HEK293 (cell line): ENCODE data around the gene PPDPF.

Experiments used
- GLIS2 ChIP-seq: fragments of 450-650 bp; formaldehyde crosslinking; IDR thresholded peaks from 2 replicates; pipeline ENCODE4 v1.5.1; 2016; ENCODE audit warnings: missing biosample characterization, missing genetic modification characterization
- PRDM10 ChIP-seq: fragments of 450-650 bp; formaldehyde crosslinking; IDR thresholded peaks from 2 replicates; pipeline ENCODE4 v1.5.1; 2016; ENCODE audit warnings: missing biosample characterization, missing genetic modification characterization
- TCF7L2 ChIP-seq: IDR thresholded peaks from 2 replicates; pipeline ENCODE4 v1.6.1; 2011; ENCODE audit warnings: low read depth, mild to moderate bottlenecking, inconsistent platforms, low read length, moderate library complexity, borderline replicate concordance
- ZBTB10 ChIP-seq: fragments of 450-650 bp; formaldehyde crosslinking; IDR thresholded peaks from 2 replicates; pipeline ENCODE4 v1.5.1; 2016; ENCODE audit warnings: missing biosample characterization, missing genetic modification characterization
- ZBTB21 ChIP-seq: fragments of 450-650 bp; formaldehyde crosslinking; IDR thresholded peaks from 2 replicates; pipeline ENCODE4 v1.5.1; 2017; ENCODE audit warnings: missing biosample characterization, missing genetic modification characterization
- ZBTB48 ChIP-seq: fragments of 450-650 bp; formaldehyde crosslinking; IDR thresholded peaks from 2 replicates; pipeline ENCODE4 v1.5.1; 2016; ENCODE audit warnings: missing biosample characterization, missing genetic modification characterization
- ZBTB7A ChIP-seq: fragments of 450-650 bp; formaldehyde crosslinking; IDR thresholded peaks from 2 replicates; pipeline ENCODE4 v1.5.1; 2016; ENCODE audit warnings: low read depth, missing biosample characterization, missing genetic modification characterization
- ZEB2 ChIP-seq: fragments of 450-650 bp; formaldehyde crosslinking; IDR thresholded peaks from 2 replicates; pipeline ENCODE4 v1.5.1; 2016; ENCODE audit warnings: missing biosample characterization, missing genetic modification characterization
- ZNF140 ChIP-seq: fragments of 450-650 bp; formaldehyde crosslinking; IDR thresholded peaks from 2 replicates; pipeline ENCODE4 v1.5.1; 2016; ENCODE audit warnings: missing biosample characterization, missing genetic modification characterization
- ZNF341 ChIP-seq: fragments of 450-650 bp; formaldehyde crosslinking; IDR thresholded peaks from 2 replicates; pipeline ENCODE4; 2016; ENCODE audit warnings: low read depth, missing biosample characterization, missing genetic modification characterization
- ZNF366 ChIP-seq: fragments of 450-650 bp; formaldehyde crosslinking; conservative IDR thresholded peaks from 2 replicates; pipeline ENCODE4 v1.5.1; 2016; ENCODE audit warnings: missing biosample characterization, missing genetic modification characterization
- ZNF394 ChIP-seq: fragments of 450-650 bp; formaldehyde crosslinking; IDR thresholded peaks from 2 replicates; pipeline ENCODE4 v1.5.1; 2016; ENCODE audit warnings: missing biosample characterization, missing genetic modification characterization, mild to moderate bottlenecking, moderate library complexity, borderline replicate concordance
- ZNF398 ChIP-seq: fragments of 450-650 bp; formaldehyde crosslinking; IDR thresholded peaks from 2 replicates; pipeline ENCODE4 v1.5.1; 2017; ENCODE audit warnings: missing biosample characterization, missing genetic modification characterization
- ZNF426 ChIP-seq: fragments of 450-650 bp; formaldehyde crosslinking; IDR thresholded peaks from 2 replicates; pipeline ENCODE4 v1.5.1; 2017; ENCODE audit warnings: missing biosample characterization, missing genetic modification characterization, mild to moderate bottlenecking, inconsistent platforms, moderate library complexity
- ZNF510 ChIP-seq: fragments of 450-650 bp; formaldehyde crosslinking; IDR thresholded peaks from 2 replicates; pipeline ENCODE4 v1.5.1; 2018; ENCODE audit warnings: mild to moderate bottlenecking, missing genetic modification characterization, missing biosample characterization; ENCODE audit not compliant: insufficient replicate concordance
- ZNF561 ChIP-seq: fragments of 450-650 bp; IDR thresholded peaks from 2 replicates; pipeline ENCODE4 v1.5.1; 2018; ENCODE audit warnings: missing biosample characterization, missing genetic modification characterization, borderline replicate concordance
- ZNF624 ChIP-seq: fragments of 450-650 bp; formaldehyde crosslinking; IDR thresholded peaks from 2 replicates; pipeline ENCODE4 v1.5.1; 2017; ENCODE audit warnings: missing biosample characterization, missing genetic modification characterization
- ZNF76 ChIP-seq: fragments of 450-650 bp; formaldehyde crosslinking; IDR thresholded peaks from 2 replicates; pipeline ENCODE4; 2016; ENCODE audit warnings: low read depth, missing biosample characterization, missing genetic modification characterization, borderline replicate concordance
- ZNF768 ChIP-seq: fragments of 450-650 bp; formaldehyde crosslinking; IDR thresholded peaks from 2 replicates; pipeline ENCODE4 v1.5.1; 2018; ENCODE audit warnings: missing biosample characterization, mild to moderate bottlenecking, missing genetic modification characterization
- ZNF791 ChIP-seq: fragments of 450-650 bp; formaldehyde crosslinking; IDR thresholded peaks from 2 replicates; pipeline ENCODE4 v1.5.1; 2016; ENCODE audit warnings: missing biosample characterization, missing genetic modification characterization
- ZNF837 ChIP-seq: fragments of 450-650 bp; formaldehyde crosslinking; IDR thresholded peaks from 2 replicates; pipeline ENCODE4 v1.5.1; 2016; ENCODE audit warnings: missing biosample characterization, missing genetic modification characterization
- ZSCAN18 ChIP-seq: fragments of 450-650 bp; formaldehyde crosslinking; IDR thresholded peaks from 2 replicates; pipeline ENCODE4 v1.5.1; 2016; ENCODE audit warnings: missing biosample characterization, missing genetic modification characterization
- ZSCAN30 ChIP-seq: fragments of 450-650 bp; IDR thresholded peaks from 2 replicates; pipeline ENCODE4 v1.5.1; 2018; ENCODE audit warnings: missing biosample characterization, mild to moderate bottlenecking, missing genetic modification characterization, moderate library complexity
- TF ChIP-seq, protein P1 (sequence below): fragments of 450-650 bp; formaldehyde crosslinking; IDR thresholded peaks from 2 replicates; pipeline ENCODE4 v1.5.1; 2016; ENCODE audit warnings: missing biosample characterization, missing genetic modification characterization
- TF ChIP-seq, protein P2 (sequence below): fragments of 450-650 bp; formaldehyde crosslinking; IDR thresholded peaks from 2 replicates; pipeline ENCODE4 v1.5.1; 2016; ENCODE audit warnings: missing biosample characterization, missing genetic modification characterization

PPDPF gene

DNA sequence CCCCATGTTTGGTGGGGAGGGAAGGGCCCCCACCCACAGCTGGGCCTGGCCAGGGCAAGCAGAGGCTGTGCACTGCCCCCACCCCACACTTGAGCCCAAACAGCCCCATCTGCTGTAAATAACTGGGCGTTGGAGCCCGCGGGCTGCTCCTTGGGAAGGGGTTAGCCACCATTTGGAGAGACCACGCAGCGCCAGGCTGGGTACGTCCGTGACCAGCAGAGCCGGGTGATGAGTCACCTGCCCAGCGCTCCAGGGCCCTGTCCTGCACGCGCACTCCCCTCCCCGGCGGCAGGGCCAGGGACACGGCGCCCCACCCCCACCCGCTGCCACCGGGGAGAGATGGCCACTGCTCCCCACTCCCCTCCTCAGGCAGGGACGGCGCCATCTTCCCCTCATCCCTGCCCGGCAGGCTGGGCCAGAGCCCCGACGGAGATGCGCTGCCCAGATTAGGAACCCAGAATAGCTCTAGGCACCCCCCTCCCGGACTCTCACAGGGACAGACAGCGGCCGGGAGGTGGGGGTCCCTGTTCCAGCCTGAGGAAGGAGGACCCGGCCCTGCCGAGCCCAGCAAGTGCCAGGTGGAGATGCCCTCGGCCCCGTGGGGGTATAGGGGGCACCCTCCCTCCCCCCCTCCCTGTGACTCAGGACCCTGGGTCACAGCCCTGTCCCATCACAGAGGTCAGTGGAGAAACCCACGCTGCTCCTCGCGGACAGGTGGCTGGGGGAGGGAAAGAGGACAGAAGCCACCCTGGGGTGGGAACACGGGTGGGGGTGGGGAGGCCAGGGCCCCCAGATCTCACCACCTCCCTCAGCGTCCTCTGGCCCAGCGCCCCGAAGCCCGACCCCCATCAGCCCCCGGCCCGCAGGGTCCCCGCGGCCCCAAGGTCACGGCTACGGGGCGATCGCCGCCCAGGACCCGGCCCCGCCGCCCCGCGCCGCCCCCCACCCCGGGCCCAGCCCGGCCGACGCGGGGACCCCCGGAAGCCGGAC, 22.3 kb upstream of the PPDPF start (continued):
- TF ChIP-seq ZBTB10 (tag by site-specific recombination) (peak; percentile 98), ZNF140 (no peak), TCF7L2 (no peak), ZBTB48 (peak; percentile 84), ZNF426 (tag by site-specific recombination) (no peak), ZNF510 (no peak), GLIS2 (tag by site-specific recombination) (peak; percentile 72), ZBTB21 (tag by site-specific recombination) (no peak), ZBTB7A (tag by site-specific recombination) (0 out of 2 replicates have a peak, but pooled peaks have one; percentile 35), ZNF366 (no peak), ZNF561 (tag by site-specific recombination) (peak; percentile 26; the same call in 1 of the 2 replicates), ZNF624 (tag by site-specific recombination) (no peak), ZSCAN30 (tag by site-specific recombination) (no peak), ZSCAN18 (tag by site-specific recombination) (no peak), ZEB2 (peak; percentile 88), ZNF398 (peak; percentile 80), ZNF76 (peak; percentile 52; the same call in 1 of the 2 replicates), ZNF791 (tag by site-specific recombination) (no peak), ZNF394 (no peak; the same call in 1 of the 2 replicates), PRDM10 (tag by site-specific recombination) (peak; percentile 31), ZNF837 (no peak), ZNF341 (tag by site-specific recombination) (peak; percentile 54; the same call in 1 of the 2 replicates), ZNF768 (tag by site-specific recombination) (no peak)
- TF ChIP-seq, protein P1, sequence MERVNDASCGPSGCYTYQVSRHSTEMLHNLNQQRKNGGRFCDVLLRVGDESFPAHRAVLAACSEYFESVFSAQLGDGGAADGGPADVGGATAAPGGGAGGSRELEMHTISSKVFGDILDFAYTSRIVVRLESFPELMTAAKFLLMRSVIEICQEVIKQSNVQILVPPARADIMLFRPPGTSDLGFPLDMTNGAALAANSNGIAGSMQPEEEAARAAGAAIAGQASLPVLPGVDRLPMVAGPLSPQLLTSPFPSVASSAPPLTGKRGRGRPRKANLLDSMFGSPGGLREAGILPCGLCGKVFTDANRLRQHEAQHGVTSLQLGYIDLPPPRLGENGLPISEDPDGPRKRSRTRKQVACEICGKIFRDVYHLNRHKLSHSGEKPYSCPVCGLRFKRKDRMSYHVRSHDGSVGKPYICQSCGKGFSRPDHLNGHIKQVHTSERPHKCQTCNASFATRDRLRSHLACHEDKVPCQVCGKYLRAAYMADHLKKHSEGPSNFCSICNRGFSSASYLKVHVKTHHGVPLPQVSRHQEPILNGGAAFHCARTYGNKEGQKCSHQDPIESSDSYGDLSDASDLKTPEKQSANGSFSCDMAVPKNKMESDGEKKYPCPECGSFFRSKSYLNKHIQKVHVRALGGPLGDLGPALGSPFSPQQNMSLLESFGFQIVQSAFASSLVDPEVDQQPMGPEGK = peak; percentile 97
- TF ChIP-seq, protein P2, sequence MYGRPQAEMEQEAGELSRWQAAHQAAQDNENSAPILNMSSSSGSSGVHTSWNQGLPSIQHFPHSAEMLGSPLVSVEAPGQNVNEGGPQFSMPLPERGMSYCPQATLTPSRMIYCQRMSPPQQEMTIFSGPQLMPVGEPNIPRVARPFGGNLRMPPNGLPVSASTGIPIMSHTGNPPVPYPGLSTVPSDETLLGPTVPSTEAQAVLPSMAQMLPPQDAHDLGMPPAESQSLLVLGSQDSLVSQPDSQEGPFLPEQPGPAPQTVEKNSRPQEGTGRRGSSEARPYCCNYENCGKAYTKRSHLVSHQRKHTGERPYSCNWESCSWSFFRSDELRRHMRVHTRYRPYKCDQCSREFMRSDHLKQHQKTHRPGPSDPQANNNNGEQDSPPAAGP = peak; percentile 64; the same call in 1 of the 2 replicates
